ENCODE data around the gene BRD1. TPM values are rescaled to one million over a fixed set of nuclear protein-coding genes. Genes with fewer than 3 reads are reported as not detected.

BRD1 gene
- total RNA-seq, result 21.0 and 26.8 TPM in 2 replicates

GRCh38 chr22:49827853-49828598 is at the start of gene BRD1:
Gene BRD1 (minus strand): TSS chr22:49827873. CDS start chr22:49824317, 3,556 bp downstream.

GRCh38 chr22:49852898-49853894 is 25.5 kb upstream of the BRD1 start, which contains the start of gene ZBED4:
Gene ZBED4 (plus strand): TSS chr22:49853844. CDS start chr22:49883663, 29,819 bp downstream.

Other genes starting within 250 kb of the BRD1 start
- 11.9 and 14.4 TPM in 2 replicates for gene ZBED4, start 26.0 kb upstream of the BRD1 start, total RNA-seq
- 15.4 and 17.4 TPM in 2 replicates for gene ALG12, start 90.6 kb upstream of the BRD1 start, total RNA-seq
- 61.8 and 79.5 TPM in 2 replicates for gene CRELD2, start 90.8 kb upstream of the BRD1 start, total RNA-seq
- gene PIM3, start 132.9 kb upstream of the BRD1 start, total RNA-seq, result 147 and 270 TPM in 2 replicates
- gene IL17REL, start 184.9 kb upstream of the BRD1 start, total RNA-seq, result under 0.01 TPM in 1 of 2 replicates, not detected in the other
- not detected in 2 replicates for gene TTLL8, start 230.4 kb upstream of the BRD1 start, total RNA-seq

Measured in dermis lymphatic vessel endothelial cell (primary cell).